Osteocyte (in vitro differentiated cells): Measurements from ENCODE around the gene ATG13. TPM values are rescaled to one million over a fixed set of nuclear protein-coding genes. Genes with fewer than 3 reads are reported as not detected.

Source experiments
- DNase-seq: peaks from one replicate; pipeline ENCODE4 v3.0.0; 2021; ENCODE audit warnings: mixed read lengths; ENCODE audit not compliant: unreplicated experiment; ENCODE audit errors: extremely low spot score
- H3K27ac Mint-ChIP-seq: one replicate; pipeline ENCODE4 v1.8.0; 2021; ENCODE audit warnings: mild to moderate bottlenecking, mixed read lengths; ENCODE audit not compliant: unreplicated experiment
- H3K27me3 Mint-ChIP-seq: one replicate; pipeline ENCODE4 v1.8.0; 2021; ENCODE audit warnings: mixed read lengths; ENCODE audit not compliant: unreplicated experiment
- H3K36me3 Mint-ChIP-seq: one replicate; pipeline ENCODE4 v1.8.0; 2021; ENCODE audit warnings: mixed read lengths; ENCODE audit not compliant: unreplicated experiment
- H3K4me1 Mint-ChIP-seq: one replicate; pipeline ENCODE4 v1.8.0; 2021; ENCODE audit warnings: mixed read lengths; ENCODE audit not compliant: unreplicated experiment
- H3K4me3 Mint-ChIP-seq: one replicate; pipeline ENCODE4 v1.8.0; 2021; ENCODE audit warnings: mild to moderate bottlenecking, moderate library complexity, mixed read lengths; ENCODE audit not compliant: unreplicated experiment
- H3K9me3 Mint-ChIP-seq: one replicate; pipeline ENCODE4 v1.8.0; 2021; ENCODE audit warnings: mixed read lengths; ENCODE audit not compliant: unreplicated experiment
- CTCF ChIP-seq: fragments of 200-600 bp; sonication (generic); IDR thresholded peaks from 2 replicates; pipeline ENCODE4 v1.5.0; 2021; ENCODE audit warnings: antibody characterized with exemption, mild to moderate bottlenecking, moderate library complexity
- total RNA-seq: library from RNA; stranded (reverse); gene quantifications from 2 replicates; pipeline ENCODE4 v1.2.1, GENCODE V29; 2021

ATG13 gene
- total RNA-seq, 1 donor from 2014 or later: 87.2 TPM

DNA sequence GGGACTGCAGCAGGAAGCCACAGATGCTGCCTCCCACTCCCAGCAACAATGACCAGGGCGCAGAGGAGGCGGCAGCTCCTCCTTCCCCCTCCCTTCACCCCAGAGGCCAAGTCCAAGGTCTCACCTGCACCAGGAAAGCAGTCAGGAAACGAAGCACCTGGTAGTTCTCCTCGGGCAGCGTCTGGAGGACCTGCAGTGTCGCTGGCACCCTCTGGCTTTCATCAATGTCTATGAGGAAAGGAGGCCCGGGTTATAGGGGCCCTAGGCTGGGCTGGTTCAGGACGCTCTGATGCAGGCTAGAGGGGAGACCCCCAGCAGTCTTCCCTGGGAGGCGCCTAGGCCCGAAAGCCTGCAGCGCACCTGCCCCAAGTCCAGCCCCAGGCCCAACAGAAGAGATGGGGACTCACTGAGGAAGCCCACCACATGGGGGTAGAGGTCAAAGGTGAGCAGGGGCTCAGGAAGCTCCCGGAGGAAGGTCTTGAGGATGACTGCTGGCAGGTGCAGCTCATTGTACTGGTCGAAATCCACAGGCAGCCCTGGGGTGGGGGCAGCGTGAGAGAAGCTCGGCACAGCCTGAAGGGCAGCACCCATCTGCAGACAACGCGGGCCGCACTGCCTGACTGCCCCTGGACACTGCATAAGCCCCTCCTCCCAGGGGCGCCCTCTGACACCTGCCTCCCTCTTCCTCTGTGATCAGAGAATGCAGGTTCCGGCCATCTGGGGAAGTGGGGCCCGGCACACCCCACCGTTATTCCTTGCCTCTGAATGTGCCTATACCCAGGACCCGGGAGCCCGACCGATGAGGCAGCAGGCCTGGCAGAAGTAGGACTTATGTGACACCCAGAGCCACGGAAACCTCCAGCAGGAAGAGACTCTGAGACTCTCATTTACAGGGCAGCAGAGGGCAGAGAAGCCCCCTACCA is 62.1 kb downstream of the ATG13 start:
- Mint-ChIP-seq H3K4me1 (peaks cover 15% of the 10 kb centered on the region), H3K4me3 (no peak overlapping the region)

GRCh38 chr11:46680164-46680760 is 62.9 kb downstream of the ATG13 start:
- no peak for TF ChIP-seq CTCF
- Mint-ChIP-seq H3K36me3 (peaks cover 19% of the 10 kb centered on the region), H3K4me3 (no peak overlapping the region), H3K27me3 (no peaks in the 10 kb centered on the region), H3K9me3 (no peaks in the 10 kb centered on the region), H3K27ac (no peak overlapping the region), H3K4me1 (peaks cover 9% of the 10 kb centered on the region)
- no peak for DNase-seq

More for the DNA sequence above, 62.1 kb downstream of the ATG13 start:
- Mint-ChIP-seq H3K36me3 (peaks cover 17% of the 10 kb centered on the region), H3K27me3 (no peaks in the 10 kb centered on the region), H3K27ac (no peak overlapping the region), H3K9me3 (no peaks in the 10 kb centered on the region)
- DNase-seq: no peak
- TF ChIP-seq CTCF: no peak

DNA sequence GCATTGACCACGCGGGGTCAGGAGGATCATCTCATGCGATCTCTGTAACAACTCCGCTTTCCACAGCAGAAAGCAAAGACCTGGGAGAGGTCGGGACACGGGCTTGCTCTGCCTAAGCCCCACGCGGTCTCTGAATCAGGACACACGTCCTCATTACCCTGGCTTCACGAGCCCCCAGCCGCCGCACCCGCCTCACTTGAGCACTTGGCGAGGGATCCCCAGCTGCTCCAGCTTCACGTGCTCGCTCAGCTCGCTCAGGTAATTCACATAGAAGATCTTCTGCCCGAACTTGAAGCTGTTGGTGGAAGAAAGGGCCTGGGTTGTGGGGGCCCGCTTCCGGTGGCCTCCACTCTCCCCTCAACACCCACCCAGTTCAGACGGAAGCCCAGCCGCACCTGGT is 63.5 kb downstream of the ATG13 start:
- H3K4me1 Mint-ChIP-seq: peaks cover 3% of the 10 kb centered on the region
- no peaks in the 10 kb centered on the region for H3K27me3 Mint-ChIP-seq
- DNase-seq: no peak
- peaks cover 19% of the 10 kb centered on the region for H3K36me3 Mint-ChIP-seq
- H3K27ac Mint-ChIP-seq: no peak overlapping the region
- no peak overlapping the region for H3K4me3 Mint-ChIP-seq
- H3K9me3 Mint-ChIP-seq: no peaks in the 10 kb centered on the region
- TF ChIP-seq CTCF: no peak

DNA sequence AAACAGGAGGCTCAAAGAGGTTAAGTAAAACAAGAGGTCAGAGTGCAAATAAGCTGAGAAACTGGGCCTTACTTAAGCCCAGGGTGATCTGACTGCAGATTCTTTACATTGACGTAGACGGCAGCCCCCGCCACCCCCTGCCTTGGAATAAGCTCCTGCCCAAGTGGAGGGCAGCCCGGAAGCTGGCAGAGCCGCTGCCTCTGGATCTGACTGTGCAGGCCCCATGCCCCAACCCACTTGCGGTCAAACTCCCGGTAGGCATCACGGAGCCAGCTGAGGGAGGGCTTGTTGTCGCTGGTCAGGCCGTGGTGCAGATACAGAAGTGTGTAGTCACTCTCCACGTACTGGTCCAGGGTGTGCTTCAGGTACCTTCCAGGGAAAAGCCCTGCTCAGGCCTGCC is 64.5 kb downstream of the ATG13 start:
- Mint-ChIP-seq H3K4me3 (no peak overlapping the region), H3K36me3 (peaks cover 19% of the 10 kb centered on the region), H3K27me3 (no peaks in the 10 kb centered on the region), H3K27ac (no peak overlapping the region), H3K9me3 (no peaks in the 10 kb centered on the region), H3K4me1 (peaks cover 2% of the 10 kb centered on the region)
- TF ChIP-seq CTCF: no peak
- no peak for DNase-seq
